HG03558 (cell line): Measurements from ENCODE around the gene CCDC93.

Experiments used
- ATAC-seq: cut with Tn5 transposase; IDR thresholded peaks from one replicate; pipeline ENCODE4 v1.9.1; 2021; ENCODE audit warnings: moderate number of reproducible peaks; ENCODE audit not compliant: unreplicated experiment; ENCODE audit errors: extremely low read depth

The CCDC93 gene

GRCh38 chr2:117961201-117961600, 52.7 kb downstream of the CCDC93 start:
- no peak for ATAC-seq

DNA sequence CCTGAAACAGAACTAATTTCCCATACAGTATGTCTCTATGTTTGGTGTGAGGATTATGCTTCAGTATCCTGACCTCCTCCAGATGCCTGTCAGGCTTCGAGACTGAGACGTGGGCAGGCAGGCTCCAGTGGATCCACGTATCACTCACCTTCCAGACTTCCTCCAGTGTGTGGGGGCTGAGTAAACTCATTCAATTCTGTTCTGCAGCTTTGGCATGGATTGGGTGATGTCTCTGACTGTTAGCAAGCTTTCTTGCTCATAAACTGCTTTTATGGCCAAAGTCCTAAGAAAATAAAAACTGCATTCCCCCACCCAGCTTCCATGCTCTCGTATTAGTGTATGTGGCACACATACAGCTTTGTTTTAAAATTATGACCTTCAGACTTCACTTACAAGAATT, 53.6 kb downstream of the CCDC93 start:
- no peak for ATAC-seq

DNA sequence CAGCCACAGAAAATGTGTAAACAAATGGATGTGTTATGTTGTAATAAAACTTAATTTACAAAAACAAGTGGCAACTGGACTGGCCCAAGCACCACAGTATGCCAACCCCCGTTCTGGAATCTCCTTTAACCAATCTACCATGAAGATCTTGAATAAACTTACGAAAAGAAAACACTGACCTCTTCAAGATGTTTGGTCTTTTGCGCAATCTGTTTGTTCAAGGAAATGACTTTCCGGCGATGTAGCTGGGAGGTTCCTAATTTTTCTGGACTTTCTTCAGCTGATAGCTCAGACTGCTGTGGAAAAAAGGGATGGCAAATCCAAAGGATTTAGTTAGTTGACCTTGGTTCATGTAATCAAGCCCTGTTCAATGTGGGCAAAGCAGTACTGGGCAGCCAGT, 55.7 kb downstream of the CCDC93 start:
- ATAC-seq = no peak

- ATAC-seq = no peak
These were observed 56.3 kb downstream of the CCDC93 start for GRCh38 chr2:117957616-117958015.

GRCh38 chr2:117956036-117956796, 57.7 kb downstream of the CCDC93 start:
- no peak for ATAC-seq

- ATAC-seq = no peak
These were observed 60.6 kb downstream of the CCDC93 start for GRCh38 chr2:117953231-117953630.

DNA sequence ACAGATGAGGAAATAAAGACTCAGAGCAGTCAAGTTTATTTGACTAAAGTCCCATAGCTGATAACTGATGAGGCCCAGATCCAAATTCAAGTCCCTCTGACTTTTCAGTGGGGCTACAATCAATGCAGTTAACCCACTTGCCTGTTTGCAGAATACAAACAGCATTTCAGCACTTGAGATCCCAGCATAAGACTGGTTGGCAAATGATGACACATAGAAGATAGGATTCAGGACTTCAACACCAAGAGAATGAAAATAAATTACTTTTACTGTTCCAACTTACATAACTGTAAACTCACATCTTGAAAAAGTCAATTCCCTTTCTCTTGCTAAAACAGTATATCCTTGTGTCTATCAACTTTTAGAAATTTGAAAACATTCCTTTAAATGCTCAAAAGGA, 61.2 kb downstream of the CCDC93 start:
- ATAC-seq = no peak

GRCh38 chr2:117952228-117952627, 61.6 kb downstream of the CCDC93 start:
- ATAC-seq = no peak

DNA sequence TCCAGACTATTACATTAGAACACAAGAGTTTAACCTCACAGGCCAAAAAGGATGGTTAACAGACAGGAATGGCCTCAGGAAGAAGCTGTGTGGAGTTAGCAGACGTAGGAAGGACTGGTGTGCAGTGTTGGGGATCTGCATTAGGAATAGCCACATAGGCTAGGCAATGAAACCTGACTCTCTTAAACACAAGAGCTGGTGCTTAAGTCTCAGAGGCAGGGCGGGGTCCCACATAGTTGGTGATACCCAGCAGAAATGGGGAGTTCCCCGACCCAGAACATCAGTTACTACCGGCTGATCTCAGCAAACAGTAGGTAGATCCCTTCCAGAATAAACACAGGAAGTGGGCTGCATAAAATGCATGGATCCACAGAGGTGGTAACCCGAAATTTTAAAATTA, 64.1 kb downstream of the CCDC93 start:
- ATAC-seq = no peak

GRCh38 chr2:117948615-117949014, 65.3 kb downstream of the CCDC93 start:
- no peak for ATAC-seq

DNA sequence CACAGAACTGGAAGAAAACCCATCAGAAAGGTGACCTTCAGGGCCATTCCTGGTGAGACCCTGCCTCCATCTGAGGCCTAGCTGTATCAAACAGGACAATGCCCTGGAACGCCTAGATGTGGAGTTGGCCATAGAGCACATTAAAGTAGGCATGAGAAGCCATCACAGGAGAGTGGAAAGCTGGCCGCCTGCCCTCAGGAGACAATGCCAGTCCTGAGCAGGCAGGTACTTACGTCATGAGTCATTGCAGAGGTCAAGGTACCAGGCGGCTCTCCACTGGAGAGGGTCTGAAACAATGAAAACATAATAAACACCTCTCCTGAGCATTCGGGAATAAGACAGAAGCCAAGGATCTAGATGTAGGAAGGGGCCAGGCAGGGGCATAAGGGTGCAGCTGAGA, 68.6 kb downstream of the CCDC93 start:
- ATAC-seq = no peak

GRCh38 chr2:117944816-117945215, 69.1 kb downstream of the CCDC93 start:
- ATAC-seq = no peak

- ATAC-seq = no peak
These were observed 70.7 kb downstream of the CCDC93 start for GRCh38 chr2:117943013-117943672.

DNA sequence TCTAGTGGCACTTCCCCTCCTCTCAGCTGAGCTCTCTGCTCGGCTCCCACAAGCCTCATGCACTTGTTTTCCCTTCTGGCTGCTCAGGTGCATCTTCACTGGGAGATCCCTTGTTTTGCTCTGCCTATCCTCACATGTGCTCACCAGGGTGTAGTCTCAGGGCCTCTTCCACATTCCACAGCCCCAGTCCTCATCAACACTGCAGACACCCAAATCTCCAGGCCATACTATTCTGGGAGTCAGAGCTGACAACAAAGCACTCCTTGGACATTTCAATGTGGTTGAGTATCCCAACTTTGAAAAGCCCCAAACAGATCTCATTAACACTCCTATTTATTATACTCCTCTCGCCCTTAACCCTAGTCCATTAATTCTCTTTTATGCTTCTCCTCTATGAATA, 71.3 kb downstream of the CCDC93 start:
- ATAC-seq = no peak

DNA sequence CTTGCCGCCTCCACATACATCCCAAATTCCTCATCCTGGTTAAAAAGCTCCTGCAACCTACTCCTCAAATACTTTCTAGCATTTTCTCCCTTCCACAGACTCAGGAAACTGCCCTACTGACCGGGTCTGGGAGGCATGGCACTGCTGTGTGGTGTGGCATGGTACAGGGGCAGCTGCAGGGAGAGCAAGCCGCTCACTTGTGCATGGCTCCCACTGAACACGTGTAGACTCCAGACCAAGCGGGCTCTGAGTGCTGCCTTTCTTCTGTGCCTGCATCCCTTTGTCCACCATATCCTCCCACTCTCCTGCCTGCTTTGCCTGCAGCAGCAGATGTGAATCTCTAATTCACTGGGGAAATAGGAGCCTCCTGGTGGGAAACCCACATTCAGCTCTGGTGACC, 72.2 kb downstream of the CCDC93 start:
- ATAC-seq = no peak

- no peak for ATAC-seq
These were observed 73.4 kb downstream of the CCDC93 start for GRCh38 chr2:117940436-117940835.

DNA sequence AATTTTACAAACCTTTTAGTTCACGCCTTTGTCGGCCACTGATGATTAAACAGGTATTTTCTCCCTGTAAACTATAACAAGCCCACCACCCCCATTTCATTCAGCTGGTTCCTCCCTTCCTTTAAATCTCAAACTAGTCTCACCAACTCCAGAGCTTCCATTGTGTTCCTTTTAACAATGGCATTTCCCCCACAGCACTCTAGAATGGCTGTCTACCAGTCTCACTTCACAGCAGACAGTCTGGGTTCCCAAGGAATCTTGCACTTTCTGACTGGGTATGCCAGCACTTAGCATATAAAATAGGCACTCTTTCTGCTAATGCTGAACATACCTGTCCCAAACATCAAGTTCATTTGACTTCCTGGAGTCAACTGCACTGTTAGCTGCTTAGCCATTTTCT, 75.3 kb downstream of the CCDC93 start:
- ATAC-seq = no peak

GRCh38 chr2:117936871-117937428, 76.9 kb downstream of the CCDC93 start:
- ATAC-seq = no peak

- ATAC-seq = no peak
These were observed 77.9 kb downstream of the CCDC93 start for GRCh38 chr2:117935954-117936353.

GRCh38 chr2:117935456-117935855, 78.4 kb downstream of the CCDC93 start:
- no peak for ATAC-seq

DNA sequence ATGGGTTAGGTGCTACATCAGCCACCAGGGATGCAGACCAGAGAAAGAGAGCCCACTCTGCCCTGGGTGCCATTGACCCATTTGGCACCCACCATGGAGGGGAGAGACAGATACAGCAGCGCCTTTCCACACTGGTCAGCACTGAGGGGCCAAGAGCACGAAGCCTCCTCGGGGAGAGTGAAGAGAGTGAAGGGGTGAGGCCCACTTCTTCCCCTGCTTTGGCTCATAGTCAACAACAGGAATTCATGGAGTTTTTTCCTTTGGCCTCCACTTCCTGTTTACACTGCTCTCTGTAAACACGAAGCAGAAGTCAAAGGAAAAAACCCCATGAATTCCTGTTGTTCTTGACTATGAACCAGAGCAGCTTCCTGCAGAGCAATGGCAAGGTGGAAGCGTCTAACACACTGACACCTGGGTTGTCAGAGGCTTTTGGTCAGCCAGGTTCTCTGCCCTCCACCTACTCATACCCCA, 80.0 kb downstream of the CCDC93 start:
- ATAC-seq = no peak

DNA sequence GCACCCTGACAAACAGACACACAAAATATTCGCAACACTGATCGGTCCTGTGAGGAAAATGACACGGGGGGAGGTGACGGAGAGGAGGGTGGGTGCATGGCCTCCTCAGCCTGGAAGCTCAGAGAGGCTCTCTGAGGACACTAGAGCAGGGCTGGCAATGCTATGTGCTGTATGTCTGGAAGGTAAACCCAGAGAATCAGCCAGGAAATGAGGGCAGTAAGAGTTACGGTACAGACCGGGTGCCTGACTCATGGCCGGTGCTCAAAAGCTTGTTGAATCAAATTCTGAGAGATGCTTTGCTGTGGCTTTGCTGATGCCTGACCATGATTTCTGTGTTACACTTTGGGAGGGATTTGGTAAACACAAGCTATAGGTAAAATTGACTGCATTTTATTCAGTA, 81.9 kb downstream of the CCDC93 start:
- ATAC-seq = no peak
